Activated gamma-delta T cell treated with Interleukin-2 at 50 U/mL for 16 hours (primary cell): ENCODE results near the gene KLF16.
"Not testable (repeated sequence)": the region's sequence is repeated elsewhere in the genome, so short reads cannot be mapped to it uniquely, and the experiment has no call there.

Experiments
- DNase-seq: peaks from one replicate; pipeline ENCODE4 v3.0.0-alpha.2; 2020

KLF16 gene

GRCh38 chr19:1883784-1884183 lies 20.4 kb upstream of the KLF16 start:
- DNase-seq = no peak

GRCh38 chr19:1882786-1883692 lies 19.7 kb upstream of the KLF16 start:
- no peak for DNase-seq

- peak; percentile 79 for DNase-seq
Observed at GRCh38 chr19:1882089-1882785, 18.9 kb upstream of the KLF16 start.

- DNase-seq = not testable (repeated sequence)
Observed at GRCh38 chr19:1881393-1882088, 18.2 kb upstream of the KLF16 start.

GRCh38 chr19:1880611-1881392 lies 17.4 kb upstream of the KLF16 start:
- DNase-seq = no peak

DNA sequence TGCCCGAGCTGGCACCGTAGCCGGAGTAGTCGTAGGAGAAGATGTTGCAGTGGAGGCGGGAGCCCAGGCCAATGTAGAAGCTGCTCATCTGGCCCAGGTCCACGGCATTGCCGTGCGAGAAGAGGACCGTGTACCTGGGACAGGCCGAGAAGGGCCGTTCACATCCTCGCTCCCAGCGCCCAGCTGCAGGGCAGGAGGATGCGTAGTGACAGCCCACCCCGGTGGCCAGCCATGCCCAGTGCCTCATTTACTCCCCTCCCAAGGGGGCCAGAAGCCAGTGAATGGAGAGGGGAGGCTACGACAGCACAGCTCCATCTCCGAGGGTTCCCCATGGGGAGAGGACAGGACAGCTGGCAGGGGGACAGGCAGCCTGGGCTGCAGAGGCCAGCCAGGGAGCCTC lies 16.6 kb upstream of the KLF16 start:
- DNase-seq = not testable (repeated sequence)

DNA sequence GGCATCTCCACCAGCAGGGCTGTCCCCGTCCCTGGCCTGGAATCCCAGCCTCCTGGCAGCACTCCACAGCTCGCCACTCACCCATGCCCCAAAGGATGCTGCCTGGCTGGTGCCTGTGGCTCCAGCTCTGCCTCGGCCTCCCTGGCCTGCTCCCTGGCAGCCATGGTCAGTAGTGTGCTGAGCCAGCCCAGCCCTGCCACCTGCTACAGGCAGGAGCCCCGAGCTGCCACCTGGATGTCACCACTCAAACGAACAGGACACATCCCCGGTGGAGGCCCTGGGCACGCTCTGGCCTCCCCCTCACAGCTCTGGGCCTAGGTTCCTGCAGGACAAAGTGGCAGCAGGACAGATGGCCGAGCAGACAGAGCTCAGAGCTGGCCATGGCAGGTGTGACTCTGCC lies 15.2 kb upstream of the KLF16 start:
- DNase-seq = not testable (repeated sequence)

DNA sequence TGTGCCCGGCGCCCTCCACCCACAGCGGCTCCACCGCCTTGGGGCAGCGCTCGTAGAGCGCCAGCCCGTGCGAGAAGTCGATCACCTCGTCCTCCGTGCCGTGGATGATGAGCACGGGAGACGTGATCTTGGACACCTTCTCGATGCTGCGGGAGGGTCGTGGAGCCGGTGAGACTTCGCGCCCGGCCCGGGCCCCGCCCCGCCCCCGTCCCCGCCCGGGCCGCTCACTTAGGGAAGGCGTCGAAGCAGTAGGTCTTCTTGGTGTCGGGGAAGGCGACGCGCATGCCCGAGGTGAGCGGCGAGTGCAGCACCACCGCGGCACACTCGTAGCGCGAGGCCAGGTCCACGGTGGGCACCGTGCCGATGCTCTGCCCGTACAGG lies 13.9 kb upstream of the KLF16 start:
- not testable (repeated sequence) for DNase-seq

GRCh38 chr19:1876496-1877279 lies 13.3 kb upstream of the KLF16 start:
- not testable (repeated sequence) for DNase-seq

GRCh38 chr19:1875646-1876495 lies 12.5 kb upstream of the KLF16 start:
- peak; percentile 85 for DNase-seq

- DNase-seq = not testable (repeated sequence)
Observed at GRCh38 chr19:1875265-1875645, 11.9 kb upstream of the KLF16 start.

DNA sequence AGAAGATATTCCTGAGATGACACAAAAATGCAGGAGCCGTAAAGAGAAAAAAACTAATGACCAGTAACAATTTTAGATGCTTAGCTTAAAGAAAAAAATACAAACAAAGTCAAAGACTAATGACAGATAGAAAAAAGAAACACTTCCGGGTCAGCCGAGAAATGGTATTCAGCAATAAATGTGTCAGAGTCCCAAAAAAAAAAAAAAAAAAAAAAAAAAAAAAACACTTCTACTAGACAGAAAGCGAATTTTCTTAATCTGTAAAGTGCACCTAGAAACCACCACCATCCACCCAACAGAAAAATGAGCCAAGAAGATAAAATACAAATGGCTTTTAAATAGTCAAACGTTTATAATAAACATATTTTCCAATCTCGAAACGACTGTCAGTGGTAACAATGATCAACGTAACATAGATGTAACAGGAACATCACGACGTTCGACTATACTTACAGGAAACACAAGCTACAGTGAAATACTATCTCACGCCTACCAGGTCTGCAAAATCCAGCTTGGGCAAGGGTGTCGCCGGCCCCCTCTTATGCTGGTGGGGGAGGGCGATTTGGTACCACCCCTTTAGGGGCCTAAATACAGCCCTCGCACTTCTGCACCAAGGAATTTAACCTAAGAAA lies 11.3 kb upstream of the KLF16 start:
- DNase-seq = peak; percentile 13

GRCh38 chr19:1873524-1874473 lies 10.4 kb upstream of the KLF16 start:
- DNase-seq = no peak

- DNase-seq = no peak
Observed at GRCh38 chr19:1872807-1873523, 9.6 kb upstream of the KLF16 start.

DNA sequence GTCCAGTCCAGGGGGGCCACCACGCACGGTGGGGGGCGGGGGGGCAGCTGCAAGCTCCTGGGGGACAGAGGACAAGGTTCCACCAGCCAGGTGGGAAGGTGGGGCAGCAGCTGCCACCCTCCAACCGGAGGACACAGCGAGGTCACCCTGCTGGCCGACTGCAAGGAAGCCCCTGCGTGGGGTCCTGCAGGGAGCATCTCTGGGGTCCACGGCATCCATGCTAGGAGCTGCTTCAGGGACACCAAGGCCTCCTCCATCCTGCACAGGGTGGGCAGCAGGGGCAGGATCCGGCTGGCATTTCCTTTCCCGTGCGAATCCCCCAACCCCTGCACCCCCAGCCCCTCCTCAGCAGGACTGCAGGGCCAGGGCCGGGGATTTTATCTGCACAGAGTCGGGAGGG lies 8.3 kb upstream of the KLF16 start:
- no peak for DNase-seq

- no peak for DNase-seq
Observed at GRCh38 chr19:1871140-1871597, 7.8 kb upstream of the KLF16 start.

DNA sequence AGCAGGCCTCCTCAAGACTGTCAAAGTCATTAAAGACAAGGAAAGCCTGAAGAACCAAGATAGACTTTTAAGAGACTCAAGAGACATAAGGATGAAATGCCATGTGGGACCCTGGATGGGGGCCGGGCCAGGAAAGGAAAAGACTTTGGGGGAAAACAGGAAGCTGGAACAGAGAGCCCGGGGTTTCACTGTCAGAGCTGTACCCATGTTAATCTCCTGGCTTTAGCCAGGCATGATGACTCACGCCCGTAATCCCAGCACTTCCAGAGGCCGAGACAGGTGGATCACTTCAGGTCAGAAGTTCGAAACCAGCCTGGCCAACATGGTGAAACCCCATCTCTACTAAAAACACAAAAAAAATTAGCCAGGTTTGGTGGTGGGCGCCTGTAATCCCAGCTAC lies 5.6 kb upstream of the KLF16 start:
- DNase-seq = no peak

DNA sequence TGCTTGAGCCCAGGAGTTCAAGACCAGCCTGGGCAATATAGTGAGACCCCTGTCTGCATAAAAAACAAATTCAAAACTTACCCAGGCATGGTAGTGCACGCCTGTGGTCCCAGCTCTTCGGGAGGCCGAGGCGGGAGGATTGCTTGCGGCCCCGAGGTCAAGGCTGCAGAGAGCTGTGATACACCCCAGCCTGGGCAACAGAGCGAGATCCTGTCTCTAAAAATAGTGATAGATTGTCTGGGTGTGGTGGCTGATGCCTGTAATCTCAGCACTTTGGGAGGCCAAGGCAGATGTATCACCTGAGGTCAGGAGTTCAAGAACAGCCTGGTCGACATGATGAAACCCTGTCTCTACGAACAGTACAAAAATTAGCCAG lies 4.0 kb upstream of the KLF16 start:
- no peak for DNase-seq
